Measurements from ENCODE around the gene CCDC91.
A peak's percentile ranks its signal among the peaks of the same experiment; 100 is the strongest.
"Not testable (repeated sequence)": the region's sequence is repeated elsewhere in the genome, so short reads cannot be mapped to it uniquely, and the experiment has no call there.

Gene CCDC91

GRCh38 chr12:28235985-28236384 lies 45.7 kb downstream of the CCDC91 start:
- Mint-ChIP-seq H3K4me3 (no peak overlapping the region), H3K4me1 (peaks cover 11% of the 10 kb centered on the region), H3K9me3 (no peaks in the 10 kb centered on the region), H3K36me3 (peaks cover 5% of the 10 kb centered on the region), H3K27me3 (no peaks in the 10 kb centered on the region), H3K27ac (no peak overlapping the region)
- ATAC-seq, result no peak

- H3K36me3 Mint-ChIP-seq, result peaks cover 5% of the 10 kb centered on the region
- H3K9me3 Mint-ChIP-seq, result no peaks in the 10 kb centered on the region
- H3K27ac Mint-ChIP-seq, result no peak overlapping the region
- no peak overlapping the region for H3K4me3 Mint-ChIP-seq
- ATAC-seq, result no peak
- peaks cover 16% of the 10 kb centered on the region for H3K4me1 Mint-ChIP-seq
- H3K27me3 Mint-ChIP-seq, result no peaks in the 10 kb centered on the region
These were observed 47.2 kb downstream of the CCDC91 start for GRCh38 chr12:28237423-28237822.

- Mint-ChIP-seq H3K27me3 (no peaks in the 10 kb centered on the region), H3K9me3 (no peaks in the 10 kb centered on the region), H3K4me1 (peaks cover 14% of the 10 kb centered on the region), H3K4me3 (no peak overlapping the region), H3K36me3 (peaks cover 6% of the 10 kb centered on the region), H3K27ac (no peak overlapping the region)
- ATAC-seq, result no peak
These were observed 49.7 kb downstream of the CCDC91 start for GRCh38 chr12:28239918-28240317.

- peaks cover 6% of the 10 kb centered on the region for H3K36me3 Mint-ChIP-seq
- no peaks in the 10 kb centered on the region for H3K27me3 Mint-ChIP-seq
- no peak overlapping the region for H3K27ac Mint-ChIP-seq
- no peaks in the 10 kb centered on the region for H3K9me3 Mint-ChIP-seq
- H3K4me3 Mint-ChIP-seq, result no peak overlapping the region
- ATAC-seq, result no peak
- peaks cover 12% of the 10 kb centered on the region for H3K4me1 Mint-ChIP-seq
These were observed 50.6 kb downstream of the CCDC91 start for GRCh38 chr12:28240853-28241252.

DNA sequence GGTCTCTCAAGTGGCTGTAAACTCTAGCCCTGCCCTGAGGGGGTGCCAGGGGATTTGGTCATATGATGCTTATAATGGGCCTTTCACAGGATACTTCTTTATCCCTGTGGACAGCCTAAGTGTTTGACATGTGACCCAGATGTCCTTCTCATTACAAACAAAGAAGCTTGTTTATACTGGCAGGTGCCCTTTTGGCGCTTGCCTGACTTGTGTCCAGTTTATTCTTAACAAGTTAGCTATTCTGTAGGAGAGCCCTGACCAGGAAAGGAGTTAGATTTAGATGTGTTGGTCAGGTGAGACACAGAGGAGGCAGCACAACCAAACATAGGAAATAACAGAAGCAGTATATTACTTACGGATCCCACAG lies 51.9 kb downstream of the CCDC91 start:
- Mint-ChIP-seq H3K9me3 (no peaks in the 10 kb centered on the region), H3K27ac (no peak overlapping the region), H3K4me1 (peaks cover 20% of the 10 kb centered on the region), H3K36me3 (peaks cover 6% of the 10 kb centered on the region), H3K4me3 (no peak overlapping the region), H3K27me3 (no peaks in the 10 kb centered on the region)
- no peak for ATAC-seq

DNA sequence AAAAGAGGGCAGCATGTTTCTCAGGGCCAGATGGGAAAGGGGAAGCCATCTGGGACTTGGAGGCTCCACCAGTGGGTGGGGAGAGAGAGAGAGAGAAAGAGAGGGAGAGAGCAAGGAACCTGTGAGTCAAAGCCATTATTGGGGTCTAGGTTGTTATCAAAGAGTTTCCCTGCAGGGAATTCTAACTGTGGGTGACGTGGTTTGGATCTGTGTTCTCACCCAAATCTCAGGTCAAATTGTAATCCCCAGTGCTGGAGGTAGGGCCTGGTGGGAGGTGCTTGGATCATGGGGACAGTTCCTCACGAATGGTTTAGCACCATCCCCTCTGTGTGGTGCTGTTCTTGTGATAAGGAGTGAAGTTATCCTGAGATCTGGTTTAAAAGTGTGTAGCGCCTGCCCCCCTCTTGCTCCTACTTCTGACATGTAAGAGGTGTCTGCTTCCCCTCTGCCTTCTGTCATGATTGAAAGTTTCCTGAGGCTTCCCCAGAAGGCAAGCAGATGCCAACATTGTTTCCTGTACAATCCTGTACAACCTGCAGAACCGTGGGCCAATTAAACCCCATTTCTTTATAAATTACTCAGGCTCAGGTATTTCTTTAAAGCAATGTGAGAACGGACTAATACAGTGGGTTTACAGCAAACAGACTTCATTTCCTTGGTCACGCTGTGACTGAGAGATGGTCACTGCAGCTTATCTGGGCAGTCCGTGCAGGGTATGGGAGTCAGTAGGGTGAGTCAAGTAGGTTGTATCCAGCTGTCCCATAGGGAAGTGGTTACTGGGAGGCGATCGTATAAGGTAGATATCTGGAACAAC lies 52.4 kb downstream of the CCDC91 start:
- H3K4me1 Mint-ChIP-seq, result peaks cover 26% of the 10 kb centered on the region
- peaks cover 6% of the 10 kb centered on the region for H3K36me3 Mint-ChIP-seq
- no peak for ATAC-seq
- H3K27me3 Mint-ChIP-seq, result no peaks in the 10 kb centered on the region
- no peak overlapping the region for H3K4me3 Mint-ChIP-seq
- no peaks in the 10 kb centered on the region for H3K9me3 Mint-ChIP-seq
- no peak overlapping the region for H3K27ac Mint-ChIP-seq

GRCh38 chr12:28243310-28243633 lies 53.0 kb downstream of the CCDC91 start:
- Mint-ChIP-seq H3K27ac (no peak overlapping the region), H3K9me3 (no peaks in the 10 kb centered on the region), H3K36me3 (peaks cover 6% of the 10 kb centered on the region), H3K4me3 (no peak overlapping the region), H3K4me1 (peaks cover 32% of the 10 kb centered on the region), H3K27me3 (no peaks in the 10 kb centered on the region)
- ATAC-seq, result no peak

DNA sequence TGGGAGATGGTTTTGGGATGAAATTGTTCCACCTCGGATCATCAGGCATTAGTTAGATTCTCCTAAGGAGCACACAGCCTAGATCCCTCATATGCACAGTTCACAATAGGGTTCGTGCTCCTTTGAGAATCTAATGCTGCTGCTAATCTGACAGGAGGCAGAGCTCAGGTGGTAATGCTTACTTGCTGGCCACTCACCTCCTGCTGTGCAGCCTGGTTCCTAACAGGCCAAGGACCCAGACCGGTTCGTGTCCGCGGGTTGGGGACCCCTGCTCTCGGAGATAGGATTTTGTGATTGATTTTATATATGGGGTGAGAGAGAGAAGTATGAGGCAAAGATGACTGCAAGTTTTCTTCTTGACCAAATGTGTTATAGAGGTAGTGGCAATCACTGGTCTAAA lies 57.5 kb downstream of the CCDC91 start:
- Mint-ChIP-seq H3K4me1 (peaks cover 71% of the 10 kb centered on the region), H3K4me3 (no peak overlapping the region), H3K27ac (peak overlapping the region; percentile 40), H3K36me3 (peaks cover 6% of the 10 kb centered on the region), H3K27me3 (no peaks in the 10 kb centered on the region), H3K9me3 (no peaks in the 10 kb centered on the region)
- ATAC-seq, result no peak

GRCh38 chr12:28248555-28249145 lies 58.4 kb downstream of the CCDC91 start:
- H3K36me3 Mint-ChIP-seq, result peaks cover 6% of the 10 kb centered on the region
- ATAC-seq, result peak; percentile 22
- H3K4me1 Mint-ChIP-seq, result peaks cover 74% of the 10 kb centered on the region
- no peak overlapping the region for H3K4me3 Mint-ChIP-seq
- no peaks in the 10 kb centered on the region for H3K9me3 Mint-ChIP-seq
- no peaks in the 10 kb centered on the region for H3K27me3 Mint-ChIP-seq
- peak overlapping the region; percentile 40 for H3K27ac Mint-ChIP-seq

GRCh38 chr12:28253161-28253641 lies 62.9 kb downstream of the CCDC91 start:
- peak overlapping the region; percentile 83 for H3K27ac Mint-ChIP-seq
- peak overlapping the region; percentile 74 for H3K4me3 Mint-ChIP-seq
- no peaks in the 10 kb centered on the region for H3K9me3 Mint-ChIP-seq
- peak; percentile 88 for ATAC-seq
- no peaks in the 10 kb centered on the region for H3K27me3 Mint-ChIP-seq
- H3K36me3 Mint-ChIP-seq, result no peaks in the 10 kb centered on the region
- peaks cover 59% of the 10 kb centered on the region for H3K4me1 Mint-ChIP-seq

DNA sequence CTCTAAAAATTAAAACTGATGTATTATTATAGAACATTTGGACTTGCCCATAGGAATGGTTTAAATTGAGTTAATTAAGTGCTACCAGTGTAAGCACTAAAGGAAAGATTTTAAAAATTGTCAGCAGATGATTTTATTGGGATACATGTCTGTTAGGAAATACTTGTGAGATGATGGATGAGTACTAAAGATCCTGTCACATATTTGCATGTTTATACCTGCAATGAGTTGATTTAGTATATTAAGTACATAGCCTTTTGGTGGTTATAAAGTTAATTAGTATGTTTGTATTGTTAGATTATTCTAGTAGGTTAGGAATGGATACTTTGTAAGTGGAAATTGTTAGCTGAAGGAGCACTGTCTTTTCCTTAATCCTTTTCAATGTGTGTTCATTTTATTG lies 67.2 kb downstream of the CCDC91 start:
- Mint-ChIP-seq H3K36me3 (peaks cover 33% of the 10 kb centered on the region), H3K4me3 (no peak overlapping the region), H3K4me1 (peaks cover 17% of the 10 kb centered on the region), H3K27me3 (no peaks in the 10 kb centered on the region), H3K9me3 (no peaks in the 10 kb centered on the region), H3K27ac (no peak overlapping the region)
- ATAC-seq, result no peak

- H3K27ac Mint-ChIP-seq, result no peak overlapping the region
- H3K9me3 Mint-ChIP-seq, result no peaks in the 10 kb centered on the region
- peaks cover 40% of the 10 kb centered on the region for H3K36me3 Mint-ChIP-seq
- peaks cover under 1% of the 10 kb centered on the region for H3K4me1 Mint-ChIP-seq
- H3K4me3 Mint-ChIP-seq, result no peak overlapping the region
- ATAC-seq, result no peak
- H3K27me3 Mint-ChIP-seq, result no peaks in the 10 kb centered on the region
These were observed 68.7 kb downstream of the CCDC91 start for GRCh38 chr12:28258998-28259397.

DNA sequence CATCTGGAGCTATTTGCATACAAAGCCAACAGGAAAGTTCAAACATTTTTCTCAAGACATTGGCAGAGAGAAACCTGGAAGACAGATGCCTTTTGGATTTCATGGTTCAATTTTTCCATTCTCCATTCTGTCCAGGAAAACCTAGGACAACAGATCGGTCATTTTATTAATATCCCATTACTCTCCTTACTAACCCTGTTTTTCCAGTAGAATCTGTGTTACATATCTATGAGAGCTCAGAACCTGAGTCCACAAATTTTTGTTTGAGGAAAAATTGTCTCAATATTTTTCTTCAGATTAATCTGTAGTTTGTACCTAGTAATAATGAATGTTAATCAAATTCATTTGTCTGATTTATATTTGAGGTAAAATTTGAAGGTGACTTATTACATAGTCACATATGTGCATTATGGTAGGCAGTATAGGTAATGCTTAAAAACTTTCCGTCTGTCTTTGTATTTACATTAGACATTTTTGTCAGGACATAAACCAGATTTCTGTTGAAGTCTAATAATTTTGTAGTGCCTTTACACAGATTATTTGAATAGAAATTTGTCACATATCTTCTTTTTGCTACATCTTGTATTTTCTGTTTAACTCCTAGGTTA lies 75.3 kb downstream of the CCDC91 start:
- H3K4me1 Mint-ChIP-seq, result no peaks in the 10 kb centered on the region
- peaks cover 3% of the 10 kb centered on the region for H3K9me3 Mint-ChIP-seq
- H3K27ac Mint-ChIP-seq, result no peak overlapping the region
- H3K36me3 Mint-ChIP-seq, result peaks cover 41% of the 10 kb centered on the region
- ATAC-seq, result no peak
- no peaks in the 10 kb centered on the region for H3K27me3 Mint-ChIP-seq
- no peak overlapping the region for H3K4me3 Mint-ChIP-seq

GRCh38 chr12:28267920-28268607 lies 77.8 kb downstream of the CCDC91 start:
- Mint-ChIP-seq H3K9me3 (peaks cover 11% of the 10 kb centered on the region), H3K36me3 (peaks cover 42% of the 10 kb centered on the region)
- not testable (repeated sequence) for H3K4me1 Mint-ChIP-seq, H3K4me3 Mint-ChIP-seq, H3K27me3 Mint-ChIP-seq, H3K27ac Mint-ChIP-seq, ATAC-seq

DNA sequence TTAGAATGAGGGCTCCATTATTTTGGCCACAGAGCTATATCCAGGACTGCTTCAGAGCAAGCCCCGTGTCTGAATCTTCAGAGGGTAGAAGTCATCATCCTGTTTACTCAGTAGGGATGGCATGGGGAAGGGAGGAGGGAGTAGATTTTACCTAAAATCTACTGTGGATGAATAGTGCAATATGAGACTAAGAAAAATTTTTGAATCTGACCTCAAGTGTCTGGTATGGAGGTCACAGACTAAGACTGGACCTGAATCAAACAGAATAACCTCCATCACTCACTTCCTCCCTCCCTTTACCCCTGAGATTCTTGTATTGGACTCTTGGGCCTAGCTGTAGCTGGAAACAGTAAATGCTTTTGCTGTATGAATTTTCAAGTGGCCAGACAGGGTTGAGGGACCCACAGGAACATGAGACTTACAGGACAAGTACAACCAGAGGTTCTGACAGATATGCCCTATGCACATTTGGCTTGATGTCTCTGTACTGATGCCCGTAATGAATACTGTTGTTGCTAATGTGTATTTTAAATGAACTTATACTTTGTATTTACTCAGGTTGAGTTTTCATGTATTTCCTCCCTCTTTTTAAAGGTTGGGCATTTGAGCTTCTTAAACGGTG lies 78.5 kb downstream of the CCDC91 start:
- Mint-ChIP-seq H3K27ac (no peak overlapping the region), H3K4me1 (no peaks in the 10 kb centered on the region), H3K36me3 (peaks cover 41% of the 10 kb centered on the region), H3K9me3 (peaks cover 11% of the 10 kb centered on the region), H3K4me3 (no peak overlapping the region), H3K27me3 (no peaks in the 10 kb centered on the region)
- ATAC-seq, result no peak

Measured in stimulated activated memory B cell treated with anti-CD40 and anti-IgM and Interleukin-4, amounts not matched to agents 10 μg/mL and 1 μg/mL and 100 μg/mL, for 72 hours (primary cell).